ENCODE measurements around the gene CDC40. TPM values are rescaled to one million over a fixed set of nuclear protein-coding genes. Genes with fewer than 3 reads are reported as not detected.
"Not testable (repeated sequence)": the region's sequence is repeated elsewhere in the genome, so short reads cannot be mapped to it uniquely, and the experiment has no call there.

The CDC40 gene
- polyA plus RNA-seq, 1 of the 3 experiments (the other 2 are of a cell fraction), result 7.4 TPM

DNA sequence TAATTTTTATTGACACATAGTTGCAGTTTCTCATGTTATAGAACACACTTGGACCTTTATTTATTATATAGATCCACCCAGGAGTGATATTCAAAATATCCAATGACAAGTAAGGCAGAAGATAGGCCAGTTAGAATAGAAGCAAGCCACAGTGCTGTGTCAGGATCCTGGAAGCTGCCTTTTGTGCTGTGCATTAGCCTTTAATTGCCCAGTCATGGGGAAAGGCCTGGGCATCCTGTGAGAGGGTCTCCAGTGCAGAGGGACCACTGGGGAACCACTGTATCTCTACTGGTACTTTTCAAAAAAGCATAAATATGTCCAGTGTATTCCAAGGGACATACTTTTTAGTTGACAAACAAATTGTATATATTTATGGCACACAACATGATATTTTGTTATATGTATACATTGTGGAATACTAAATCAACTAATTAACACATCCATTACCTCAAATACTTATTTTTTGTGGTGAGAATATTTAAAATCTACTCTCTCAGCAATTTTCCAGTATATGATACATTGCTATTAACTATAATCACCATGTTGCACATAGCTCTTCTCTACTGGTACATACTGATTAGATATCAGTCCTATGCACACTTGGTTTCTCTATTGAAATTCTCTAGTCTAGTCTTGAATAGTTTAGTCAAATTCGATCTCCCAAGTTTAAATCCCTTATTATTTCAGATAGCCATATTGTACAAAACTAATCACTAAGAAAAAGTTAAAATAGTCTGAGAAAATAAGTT lies 59.5 kb downstream of the CDC40 start (continued):
- TF ChIP-seq, protein P1, sequence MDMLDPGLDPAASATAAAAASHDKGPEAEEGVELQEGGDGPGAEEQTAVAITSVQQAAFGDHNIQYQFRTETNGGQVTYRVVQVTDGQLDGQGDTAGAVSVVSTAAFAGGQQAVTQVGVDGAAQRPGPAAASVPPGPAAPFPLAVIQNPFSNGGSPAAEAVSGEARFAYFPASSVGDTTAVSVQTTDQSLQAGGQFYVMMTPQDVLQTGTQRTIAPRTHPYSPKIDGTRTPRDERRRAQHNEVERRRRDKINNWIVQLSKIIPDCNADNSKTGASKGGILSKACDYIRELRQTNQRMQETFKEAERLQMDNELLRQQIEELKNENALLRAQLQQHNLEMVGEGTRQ (IDR thresholded peaks at IDR 0.05; ENCODE audit: borderline replicate concordance, low read depth, low read length), result no peak
- TF ChIP-seq EP300 (IDR thresholded peaks at IDR 0.05; ENCODE audit: borderline replicate concordance in 1 of 2, low read depth in 1 of 2, low read length in 1 of 2) (no peak), TCF12 (IDR thresholded peaks at IDR 0.05) (no peak), RFX5 (IDR thresholded peaks at IDR 0.05; ENCODE audit: low read length) (no peak)

DNA sequence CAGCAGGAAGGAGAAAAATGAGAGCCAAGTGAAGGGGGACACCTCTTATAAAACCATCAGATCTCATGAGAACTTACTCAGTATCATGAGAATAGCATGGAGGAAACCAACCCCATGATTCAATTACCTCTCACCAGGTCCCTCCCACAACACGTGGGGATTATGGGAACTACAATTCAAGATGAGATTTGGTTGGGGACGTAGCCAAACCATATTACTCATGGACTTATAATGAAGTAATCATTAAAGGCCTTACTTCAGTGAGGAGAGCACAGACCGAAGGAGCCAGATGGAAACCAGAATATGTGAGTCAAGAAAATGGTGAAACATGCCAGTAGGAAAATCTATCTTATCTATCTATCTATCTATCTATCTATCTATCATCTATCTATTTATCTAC lies 64.4 kb downstream of the CDC40 start:
- DNase-seq; H3K27ac ChIP-seq (ENCODE audit: low read depth in 2 of 2, low read length in 1 of 2); H3K4me3 ChIP-seq (ENCODE audit: low read depth in 2 of 2, low read length in 1 of 2); H2AFZ ChIP-seq (ENCODE audit: low read depth); H3F3A ChIP-seq (replicated peaks; ENCODE audit: insufficient read depth); H3K4me1 ChIP-seq (ENCODE audit: control insufficient read depth in 1 of 2, insufficient read depth in 2 of 2, low read depth in 1 of 2, low read length in 1 of 2); H3K9ac ChIP-seq; H3K36me3 ChIP-seq (replicated peaks in 1 of 2; ENCODE audit: control insufficient read depth in 1 of 2, insufficient read depth in 2 of 2, low read length in 1 of 2); H3K79me2 ChIP-seq (ENCODE audit: insufficient read depth); POLR2A ChIA-PET; H3K9me3 ChIP-seq; H4K20me1 ChIP-seq (ENCODE audit: insufficient read depth); H3K27me3 ChIP-seq (ENCODE audit: insufficient read depth); H3K4me2 ChIP-seq; H3K9me2 ChIP-seq; CTCF ChIA-PET: not testable (repeated sequence)
- 73% methylated on average over 3 of the region's 3 CpGs for WGBS (ENCODE audit: low lambda C conversion rate)

DNA sequence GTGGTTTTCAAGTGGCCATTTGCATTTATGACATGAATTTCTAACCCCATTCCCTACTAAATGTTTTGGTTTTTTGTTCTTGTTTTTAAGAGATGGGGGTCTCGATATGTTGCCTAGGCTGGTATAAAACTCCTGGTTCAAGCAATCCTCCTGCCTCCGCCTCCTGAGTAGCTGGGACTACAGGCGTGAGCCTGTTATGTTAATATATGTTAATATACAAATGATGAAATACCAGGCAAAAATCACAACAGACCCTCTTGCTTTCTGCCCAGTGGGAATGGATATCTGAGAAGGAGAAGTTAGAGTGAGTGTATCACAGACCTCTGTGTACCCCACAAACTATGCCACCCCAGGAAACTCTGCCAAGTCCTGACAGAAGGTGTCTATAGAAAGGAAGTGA lies 66.2 kb downstream of the CDC40 start:
- H3K79me2 ChIP-seq (ENCODE audit: insufficient read depth), result no peaks in the 10 kb centered on the region
- 95% methylated on average over 3 of the region's 3 CpGs for WGBS (ENCODE audit: low lambda C conversion rate)
- DNase-seq, result no peak
- H3K9me3 ChIP-seq, result no peaks in the 10 kb centered on the region
- no peak overlapping the region for H3K4me2 ChIP-seq
- H3K27me3 ChIP-seq (ENCODE audit: insufficient read depth), result no peaks in the 10 kb centered on the region
- H3K4me3 ChIP-seq (ENCODE audit: low read depth in 2 of 2, low read length in 1 of 2), result no peak overlapping the region
- H2AFZ ChIP-seq (ENCODE audit: low read depth), result no peak overlapping the region
- H3K4me1 ChIP-seq (ENCODE audit: control insufficient read depth in 1 of 2, insufficient read depth in 2 of 2, low read depth in 1 of 2, low read length in 1 of 2), result no peaks in the 10 kb centered on the region
- H3F3A ChIP-seq (replicated peaks; ENCODE audit: insufficient read depth), result no peaks in the 10 kb centered on the region
- no peaks in the 10 kb centered on the region for H3K36me3 ChIP-seq (replicated peaks in 1 of 2; ENCODE audit: control insufficient read depth in 1 of 2, insufficient read depth in 2 of 2, low read length in 1 of 2)
- CTCF ChIA-PET, result no interaction called here
- no peak overlapping the region for H3K27ac ChIP-seq (ENCODE audit: low read depth in 2 of 2, low read length in 1 of 2)
- no peak overlapping the region for H3K9ac ChIP-seq
- no peaks in the 10 kb centered on the region for H3K9me2 ChIP-seq
- no peaks in the 10 kb centered on the region for H4K20me1 ChIP-seq (ENCODE audit: insufficient read depth)
- POLR2A ChIA-PET, result no interaction called here
- TF ChIP-seq GATA2 (CRISPR knock-in tag; IDR thresholded peaks at IDR 0.05) (no peak), FOSL2 (IDR thresholded peaks at IDR 0.05; ENCODE audit: borderline replicate concordance, low read depth) (no peak), SIN3A (IDR thresholded peaks at IDR 0.05; ENCODE audit: borderline replicate concordance, low read depth, low read length) (no peak), NRF1 (IDR thresholded peaks at IDR 0.05; ENCODE audit: low read depth, low read length) (no peak), FOXM1 (IDR thresholded peaks at IDR 0.05; ENCODE audit: low read depth) (no peak), GABPA (IDR thresholded peaks at IDR 0.05; ENCODE audit: low read depth) (no peak), CHD2 (IDR thresholded peaks at IDR 0.05; ENCODE audit: low read length, partially characterized antibody) (no peak), TEAD4 (IDR thresholded peaks at IDR 0.05; ENCODE audit: borderline replicate concordance, insufficient read depth) (no peak), NFIC (IDR thresholded peaks at IDR 0.05; ENCODE audit: borderline replicate concordance) (no peak), MEF2A (IDR thresholded peaks at IDR 0.05; ENCODE audit: borderline replicate concordance, low read depth) (no peak), EP300 (IDR thresholded peaks at IDR 0.05; ENCODE audit: borderline replicate concordance in 1 of 2, low read depth in 1 of 2, low read length in 1 of 2) (no peak), RCOR1 (IDR thresholded peaks at IDR 0.05; ENCODE audit: low read length) (no peak), RXRA (IDR thresholded peaks at IDR 0.05; ENCODE audit: borderline replicate concordance, low read depth) (no peak), FOXJ3 (CRISPR knock-in tag; IDR thresholded peaks at IDR 0.05) (no peak)
- TF ChIP-seq, protein P2, sequence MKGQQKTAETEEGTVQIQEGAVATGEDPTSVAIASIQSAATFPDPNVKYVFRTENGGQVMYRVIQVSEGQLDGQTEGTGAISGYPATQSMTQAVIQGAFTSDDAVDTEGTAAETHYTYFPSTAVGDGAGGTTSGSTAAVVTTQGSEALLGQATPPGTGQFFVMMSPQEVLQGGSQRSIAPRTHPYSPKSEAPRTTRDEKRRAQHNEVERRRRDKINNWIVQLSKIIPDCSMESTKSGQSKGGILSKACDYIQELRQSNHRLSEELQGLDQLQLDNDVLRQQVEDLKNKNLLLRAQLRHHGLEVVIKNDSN (IDR thresholded peaks at IDR 0.05; ENCODE audit: borderline replicate concordance, low read depth), result no peak
- TF ChIP-seq, protein P3, sequence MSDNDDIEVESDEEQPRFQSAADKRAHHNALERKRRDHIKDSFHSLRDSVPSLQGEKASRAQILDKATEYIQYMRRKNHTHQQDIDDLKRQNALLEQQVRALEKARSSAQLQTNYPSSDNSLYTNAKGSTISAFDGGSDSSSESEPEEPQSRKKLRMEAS (IDR thresholded peaks at IDR 0.05; ENCODE audit: low read depth), result no peak
- TF ChIP-seq, protein P4, sequence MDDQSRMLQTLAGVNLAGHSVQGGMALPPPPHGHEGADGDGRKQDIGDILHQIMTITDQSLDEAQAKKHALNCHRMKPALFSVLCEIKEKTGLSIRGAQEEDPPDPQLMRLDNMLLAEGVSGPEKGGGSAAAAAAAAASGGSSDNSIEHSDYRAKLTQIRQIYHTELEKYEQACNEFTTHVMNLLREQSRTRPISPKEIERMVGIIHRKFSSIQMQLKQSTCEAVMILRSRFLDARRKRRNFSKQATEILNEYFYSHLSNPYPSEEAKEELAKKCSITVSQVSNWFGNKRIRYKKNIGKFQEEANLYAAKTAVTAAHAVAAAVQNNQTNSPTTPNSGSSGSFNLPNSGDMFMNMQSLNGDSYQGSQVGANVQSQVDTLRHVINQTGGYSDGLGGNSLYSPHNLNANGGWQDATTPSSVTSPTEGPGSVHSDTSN (IDR thresholded peaks at IDR 0.05), result no peak
- TF ChIP-seq, protein P1 (IDR thresholded peaks at IDR 0.05; ENCODE audit: borderline replicate concordance, low read depth, low read length), result no peak

All from SK-N-SH (cell line).